Activated CD4-positive, alpha-beta memory T cell treated with anti-CD3 and anti-CD28 coated beads for 36 hours (primary cell): Measurements from ENCODE around the gene CLTCL1. TPM values are rescaled to one million over a fixed set of nuclear protein-coding genes. Genes with fewer than 3 reads are reported as not detected.
A peak's percentile ranks its signal among the peaks of the same experiment; 100 is the strongest.

Source experiments
- CTCF ChIA-PET: fragments of 350-600 bp; sonication (Branson Sonifier 250); formaldehyde crosslinking; loops from one replicate; lab custom pipeline; 2021; ENCODE audit warnings: antibody characterized with exemption, inconsistent platforms; lab: Charles Lee
- POLR2A ChIA-PET: fragments of 350-600 bp; sonication (Branson Sonifier 250); formaldehyde crosslinking; loops from one replicate; lab custom pipeline; 2021; ENCODE audit warnings: antibody characterized with exemption; lab: Charles Lee
- DNase-seq: peaks from one replicate; pipeline ENCODE4 v3.0.0-alpha.2; 2020
- H3K27ac Mint-ChIP-seq: one replicate; pipeline ENCODE4 v1.8.0; 2021; ENCODE audit warnings: mixed read lengths
- H3K27me3 Mint-ChIP-seq: one replicate; pipeline ENCODE4 v1.8.0; 2021; ENCODE audit warnings: mixed read lengths
- H3K36me3 Mint-ChIP-seq: one replicate; pipeline ENCODE4 v1.8.0; 2021; ENCODE audit warnings: mixed read lengths
- H3K4me1 Mint-ChIP-seq: one replicate; pipeline ENCODE4 v1.8.0; 2021; ENCODE audit warnings: low read depth, mixed read lengths
- H3K4me3 Mint-ChIP-seq: one replicate; pipeline ENCODE4 v1.8.0; 2021; ENCODE audit warnings: mild to moderate bottlenecking, mixed read lengths
- H3K9me3 Mint-ChIP-seq: one replicate; pipeline ENCODE4 v1.8.0; 2021; ENCODE audit warnings: mixed read lengths
- intact Hi-C: fragments of 100-400 bp; cut with micrococcal nuclease; formaldehyde crosslinking; loops from one replicate; pipeline ENCODE4 v1.15.1; 2023
- total RNA-seq, 2 experiments: library from RNA; stranded (reverse); gene quantifications; one replicate each; pipeline ENCODE4 v1.2.3, GENCODE V29; 2021

Gene CLTCL1
- total RNA-seq, 2 experiments from 2014 or later = 1.1 to 1.6 TPM

GRCh38 chr22:19175602-19176174 lies 115.8 kb downstream of the CLTCL1 start:
- H3K27ac Mint-ChIP-seq = no peak overlapping the region
- intact Hi-C loops = loop anchor here (5.0 kb wide), 1 partner anchor 68 kb away; no protein-coding TSS in a partner anchor
- H3K4me1 Mint-ChIP-seq = peaks cover 34% of the 10 kb centered on the region
- DNase-seq = no peak
- POLR2A ChIA-PET = no interaction called here
- no peaks in the 10 kb centered on the region for H3K27me3 Mint-ChIP-seq
- H3K36me3 Mint-ChIP-seq = no peaks in the 10 kb centered on the region
- CTCF ChIA-PET = no interaction called here
- peak overlapping the region; percentile 20 for H3K4me3 Mint-ChIP-seq
- H3K9me3 Mint-ChIP-seq = no peaks in the 10 kb centered on the region

DNA sequence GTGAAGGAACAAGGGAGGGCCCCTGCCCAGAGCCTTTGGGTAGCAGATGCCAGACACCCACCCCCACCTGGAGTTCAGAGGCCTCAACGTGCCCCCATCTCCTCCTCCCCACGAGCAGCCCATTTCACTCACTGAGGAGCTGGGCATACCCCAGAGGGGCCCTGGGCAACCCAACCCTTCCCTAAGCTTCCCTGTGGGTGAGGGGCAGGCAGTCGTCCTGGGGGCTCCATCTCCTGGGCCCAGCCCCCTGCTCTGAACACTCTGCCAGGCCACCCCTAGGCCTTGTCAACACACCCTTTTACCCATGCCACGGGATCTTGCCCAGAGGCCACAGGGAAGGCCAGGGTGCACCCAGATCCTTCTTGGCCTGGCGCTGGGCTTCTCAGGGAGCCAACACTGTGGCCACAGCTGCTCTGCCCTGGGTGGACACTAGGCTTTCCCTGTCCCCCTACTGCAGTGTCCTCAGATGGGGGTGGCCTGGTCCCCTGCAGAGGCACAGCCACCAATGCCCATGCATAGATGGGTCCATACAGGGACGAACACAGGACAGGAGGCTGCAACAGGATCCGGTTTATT lies 116.4 kb downstream of the CLTCL1 start:
- ChIA-PET CTCF (no interaction called here), POLR2A (interaction anchor here (0.9 kb wide), 1 partner anchor 31 kb away, joined by 4 read pairs; the partner anchor contains the start of gene ESS2)
- Mint-ChIP-seq H3K36me3 (no peaks in the 10 kb centered on the region), H3K27ac (no peak overlapping the region), H3K4me3 (no peak overlapping the region), H3K9me3 (no peaks in the 10 kb centered on the region), H3K4me1 (peaks cover 40% of the 10 kb centered on the region), H3K27me3 (peaks cover 4% of the 10 kb centered on the region)
- intact Hi-C loops = loop anchor here (5.0 kb wide), 1 partner anchor 68 kb away; no protein-coding TSS in a partner anchor
- DNase-seq = no peak

- peaks cover 43% of the 10 kb centered on the region for H3K4me1 Mint-ChIP-seq
- H3K4me3 Mint-ChIP-seq = no peak overlapping the region
- H3K27ac Mint-ChIP-seq = no peak overlapping the region
- H3K36me3 Mint-ChIP-seq = no peaks in the 10 kb centered on the region
- H3K27me3 Mint-ChIP-seq = peaks cover 7% of the 10 kb centered on the region
- ChIA-PET CTCF (interaction anchor here (1.1 kb wide), 1 partner anchor 30 kb away, joined by 3 read pairs; the partner anchor contains the start of gene ESS2), POLR2A (interaction anchor here (0.9 to 1.0 kb wide), 2 partner anchors 27 to 30 kb away, joined by 3 to 4 read pairs; partner anchors contain the start of gene ESS2)
- intact Hi-C loops = loop anchor here (5.0 kb wide), 1 partner anchor 67 kb away; no protein-coding TSS in a partner anchor
- DNase-seq = no peak
- H3K9me3 Mint-ChIP-seq = no peaks in the 10 kb centered on the region
Measured at GRCh38 chr22:19174106-19175025, 117.2 kb downstream of the CLTCL1 start.

GRCh38 chr22:19173047-19174035 lies 118.2 kb downstream of the CLTCL1 start:
- H3K9me3 Mint-ChIP-seq = no peaks in the 10 kb centered on the region
- intact Hi-C loops = no loop called here
- H3K27me3 Mint-ChIP-seq = peaks cover 15% of the 10 kb centered on the region
- peaks cover 45% of the 10 kb centered on the region for H3K4me1 Mint-ChIP-seq
- ChIA-PET CTCF (interaction anchor here (1.1 kb wide), 1 partner anchor 29 kb away, joined by 3 read pairs; the partner anchor contains the start of gene ESS2), POLR2A (interaction anchor here (1.0 kb wide), 1 partner anchor 26 kb away, joined by 3 read pairs; no protein-coding TSS in a partner anchor)
- DNase-seq = no peak
- peak overlapping the region; percentile 82 for H3K4me3 Mint-ChIP-seq
- H3K36me3 Mint-ChIP-seq = no peaks in the 10 kb centered on the region
- H3K27ac Mint-ChIP-seq = peak overlapping the region; percentile 82

DNA sequence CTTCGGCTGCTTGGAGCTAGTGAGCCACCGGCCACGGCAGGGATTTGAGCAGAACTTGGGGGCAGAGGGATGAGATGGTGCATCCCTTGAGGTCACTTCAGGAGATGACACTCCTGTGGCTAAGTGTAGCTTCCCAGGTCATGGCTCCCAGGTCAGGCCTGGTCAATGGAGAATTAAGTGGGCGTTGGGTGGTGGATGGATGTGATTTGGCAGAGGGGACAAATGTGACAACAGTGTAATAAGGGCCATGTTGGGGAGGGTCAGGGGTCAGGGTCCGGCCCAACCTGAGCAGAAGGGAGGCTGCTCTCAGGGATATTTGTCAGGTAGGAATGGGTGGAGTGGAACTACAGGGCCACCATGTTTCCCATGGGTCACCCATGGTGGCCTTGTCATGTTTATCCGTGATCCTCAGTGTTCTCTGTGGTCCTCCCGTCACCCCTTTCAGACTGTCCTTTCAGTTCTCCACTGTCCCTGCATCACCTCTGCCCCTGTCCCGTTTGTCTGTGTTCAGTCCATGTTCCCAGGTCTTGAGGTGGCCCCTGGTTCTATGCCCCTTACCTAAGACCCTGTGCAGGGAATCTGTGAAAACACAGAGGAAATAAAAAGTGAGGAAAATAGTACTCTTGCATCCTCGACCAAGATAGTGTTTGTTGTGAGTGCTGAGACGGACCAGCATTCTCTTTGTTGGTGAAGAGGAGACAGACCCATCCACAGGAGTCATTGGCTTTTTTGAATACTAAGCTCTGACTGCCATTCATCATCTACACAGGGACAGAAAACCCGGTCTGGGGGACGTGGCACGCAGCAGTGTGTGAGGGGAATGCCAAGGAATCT lies 119.1 kb downstream of the CLTCL1 start:
- CTCF ChIA-PET = no interaction called here

GRCh38 chr22:19169947-19170318 lies 121.6 kb downstream of the CLTCL1 start:
- no peak for DNase-seq
- Mint-ChIP-seq H3K4me3 (peak overlapping the region; percentile 82), H3K27me3 (peaks cover 27% of the 10 kb centered on the region), H3K36me3 (no peaks in the 10 kb centered on the region), H3K9me3 (no peaks in the 10 kb centered on the region), H3K27ac (no peak overlapping the region), H3K4me1 (peaks cover 35% of the 10 kb centered on the region)
- intact Hi-C loops = no loop called here
- ChIA-PET POLR2A (interaction anchor here (0.6 kb wide), 1 partner anchor 93 kb away, joined by 3 read pairs; no protein-coding TSS in a partner anchor), CTCF (interaction anchor here (1.9 kb wide), 1 partner anchor 9 kb away, joined by 6 read pairs; the partner anchor contains the start of gene SLC25A1)

More for the DNA sequence above, 119.1 kb downstream of the CLTCL1 start:
- H3K36me3 Mint-ChIP-seq = no peaks in the 10 kb centered on the region
- H3K4me1 Mint-ChIP-seq = peaks cover 45% of the 10 kb centered on the region
- no peak for DNase-seq
- intact Hi-C loops = no loop called here
- no peaks in the 10 kb centered on the region for H3K9me3 Mint-ChIP-seq
- peak overlapping the region; percentile 82 for H3K4me3 Mint-ChIP-seq
- POLR2A ChIA-PET = no interaction called here
- H3K27ac Mint-ChIP-seq = peak overlapping the region; percentile 82
- H3K27me3 Mint-ChIP-seq = peaks cover 20% of the 10 kb centered on the region

DNA sequence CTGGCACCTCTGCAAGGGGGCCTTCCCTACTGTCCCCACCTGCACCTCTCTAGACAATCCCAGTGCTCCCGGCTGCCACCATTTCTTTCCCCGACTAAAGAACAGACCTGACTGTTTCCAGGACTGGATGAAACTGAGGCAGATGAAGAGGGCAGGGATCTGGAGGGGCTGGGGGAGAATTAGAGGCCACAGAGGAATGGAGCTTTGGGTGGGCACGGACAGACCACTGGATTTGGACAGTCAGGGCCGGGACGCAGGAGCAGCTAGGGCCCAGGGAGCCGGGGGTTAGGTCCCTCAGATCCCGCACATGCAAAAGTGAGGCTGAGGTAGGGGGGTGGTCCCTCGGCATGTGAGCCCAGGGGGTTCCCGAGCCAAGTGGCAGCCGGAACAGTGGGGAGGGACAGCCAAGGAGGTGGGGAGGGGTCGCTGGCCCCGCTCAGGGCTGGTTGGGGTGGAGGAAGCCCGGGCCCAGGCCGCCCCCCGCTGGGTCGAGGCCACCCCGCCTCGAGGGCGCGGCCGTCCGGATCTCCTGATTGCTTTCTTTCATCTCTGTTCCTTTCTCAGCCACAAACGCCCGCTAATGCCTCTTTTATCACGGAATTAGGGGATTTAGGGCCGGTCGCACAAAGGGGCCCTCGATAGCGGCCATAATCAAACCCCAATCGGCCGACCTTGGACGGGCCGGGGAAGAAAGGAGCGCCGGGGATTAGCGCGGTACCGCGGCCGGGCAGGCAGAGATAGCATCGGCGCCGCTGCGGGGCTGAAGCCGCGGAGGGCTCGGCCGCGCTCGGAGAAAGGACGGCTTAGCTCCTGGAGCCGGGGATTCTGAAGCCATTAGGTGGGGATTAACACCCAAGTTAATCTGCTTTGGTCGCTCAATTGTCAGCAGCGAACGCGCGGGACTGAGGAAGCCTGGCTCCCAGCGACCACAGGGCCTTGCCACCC lies 122.2 kb downstream of the CLTCL1 start:
- ChIA-PET CTCF (interaction anchor here (1.9 kb wide), 1 partner anchor 10 kb away, joined by 6 read pairs; the partner anchor contains the start of gene SLC25A1), POLR2A (interaction anchor here (0.6 kb wide), 1 partner anchor 94 kb away, joined by 3 read pairs; no protein-coding TSS in a partner anchor)
- no peak for DNase-seq
- intact Hi-C loops = no loop called here
- Mint-ChIP-seq H3K4me3 (peak overlapping the region; percentile 29), H3K36me3 (no peaks in the 10 kb centered on the region), H3K27me3 (peaks cover 29% of the 10 kb centered on the region), H3K9me3 (no peaks in the 10 kb centered on the region), H3K4me1 (peaks cover 35% of the 10 kb centered on the region), H3K27ac (no peak overlapping the region)

GRCh38 chr22:19168088-19168890 lies 123.2 kb downstream of the CLTCL1 start:
- no peaks in the 10 kb centered on the region for H3K9me3 Mint-ChIP-seq
- DNase-seq = no peak
- peaks cover 31% of the 10 kb centered on the region for H3K27me3 Mint-ChIP-seq
- H3K4me3 Mint-ChIP-seq = no peak overlapping the region
- no peaks in the 10 kb centered on the region for H3K36me3 Mint-ChIP-seq
- ChIA-PET POLR2A (interaction anchor here (1.1 kb wide), 1 partner anchor 10 kb away, joined by 3 read pairs; the partner anchor contains the start of gene SLC25A1), CTCF (interaction anchor here (0.9 to 1.9 kb wide), 2 partner anchors 11 to 19 kb away, joined by 3 to 6 read pairs; partner anchors contain the start of genes GSC2 and SLC25A1)
- intact Hi-C loops = no loop called here
- peaks cover 31% of the 10 kb centered on the region for H3K4me1 Mint-ChIP-seq
- no peak overlapping the region for H3K27ac Mint-ChIP-seq
